Subcutaneous abdominal adipose tissue (tissue), 5 donors: ENCODE data around the gene SBNO2.

ENCODE experiments used
- H3K27ac ChIP-seq: one replicate; pipeline ENCODE4 v1.7.0; 2013; ENCODE audit warnings: low read depth, mild to moderate bottlenecking, inconsistent platforms, low read length, moderate library complexity
- H3K27me3 ChIP-seq, 5 donors: one replicate each; pipeline ENCODE4 v1.7.0; 2013; ENCODE audit warnings: low read length in 5 of 5, inconsistent platforms in 1 of 5; ENCODE audit not compliant: control insufficient read depth in 5 of 5, insufficient read depth in 4 of 5
- H3K36me3 ChIP-seq, 5 donors: one replicate each; pipeline ENCODE4 v1.7.0; 2013; ENCODE audit warnings: low read length in 5 of 5; ENCODE audit not compliant: control insufficient read depth in 5 of 5, insufficient read depth in 5 of 5
- H3K4me1 ChIP-seq, 5 donors: one replicate each; pipeline ENCODE4 v1.7.0; 2013; ENCODE audit warnings: low read length in 5 of 5, mild to moderate bottlenecking in 3 of 5, moderate library complexity in 1 of 5; ENCODE audit not compliant: control insufficient read depth in 5 of 5, insufficient read depth in 5 of 5
- H3K4me3 ChIP-seq, 5 donors: one replicate each; pipeline ENCODE4 v1.7.0; 2013; ENCODE audit warnings: low read length in 5 of 5, low read depth in 1 of 5
- H3K9ac ChIP-seq, 5 donors: one replicate each; pipeline ENCODE4 v1.7.0; 2013; ENCODE audit warnings: low read length in 5 of 5, mild to moderate bottlenecking in 4 of 5, moderate library complexity in 3 of 5
- H3K9me3 ChIP-seq, 5 donors: one replicate each; pipeline ENCODE4 v1.7.0; 2013; ENCODE audit warnings: low read length in 5 of 5; ENCODE audit not compliant: control insufficient read depth in 5 of 5
- donor health status: healthy.
- donor health status: healthy.
- donor health status: healthy.
- donor health status: healthy.
- donor health status: healthy.

The SBNO2 gene

DNA sequence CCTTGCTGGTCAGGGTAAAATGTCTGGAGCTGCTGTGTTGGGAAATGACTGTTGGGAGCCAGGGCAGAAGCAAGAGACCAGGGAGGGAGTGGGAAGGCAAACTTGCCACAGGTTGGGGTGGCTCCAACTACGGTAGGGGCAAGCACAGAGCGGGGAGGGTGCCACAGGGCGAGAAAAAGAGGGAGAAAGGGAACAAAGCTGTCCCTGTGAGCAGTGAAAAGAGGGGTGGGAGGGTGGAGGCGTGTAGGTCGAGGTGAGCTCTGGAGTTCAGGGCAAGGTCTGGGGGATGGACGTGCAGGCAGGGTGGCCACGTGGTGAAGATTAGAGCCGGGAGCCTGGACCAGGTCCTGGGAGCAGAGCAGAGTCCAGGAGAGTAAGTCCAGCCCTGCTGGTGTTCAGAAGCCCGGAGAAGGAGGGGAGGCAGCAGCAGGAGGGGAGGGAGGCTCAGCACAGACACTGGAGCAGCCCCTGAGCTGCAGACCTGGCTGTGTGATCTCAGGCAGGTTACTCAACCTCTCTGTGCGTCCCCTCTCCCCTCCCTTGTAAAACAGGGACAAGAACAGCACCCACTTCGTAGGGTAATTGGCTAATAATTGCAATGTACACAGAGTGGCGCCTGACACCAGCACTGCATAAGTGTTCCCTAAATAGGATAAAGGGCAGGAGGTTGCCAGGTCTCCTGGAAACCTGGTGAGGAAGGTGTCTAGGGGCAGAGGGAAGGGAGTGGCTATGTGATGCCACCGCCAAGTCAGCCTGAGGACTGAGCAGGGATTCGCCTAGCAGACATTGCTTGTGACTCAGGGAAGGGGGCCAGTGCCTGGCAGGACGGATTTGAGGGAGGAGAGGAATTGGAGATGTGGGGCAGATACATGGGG, 75.7 kb downstream of the SBNO2 start:
- Histone ChIP-seq H3K9ac (peak overlapping the region in 4 of 5 donors; percentile 21 to 56 (median 36)), H3K9me3 (peaks cover 0 to 5% (median 3%) of the 10 kb centered on the region in 5 donors), H3K4me3 (peak overlapping the region in 4 of 5 donors; percentile 18 to 39 (median 30)), H3K27ac (peak overlapping the region; percentile 99), H3K36me3 (peaks cover 0 to 5% (median 3%) of the 10 kb centered on the region in 5 donors), H3K4me1 (peaks cover 25 to 78% (median 65%) of the 10 kb centered on the region in 5 donors), H3K27me3 (peaks cover 0 to 4% (median 0%) of the 10 kb centered on the region in 5 donors)

DNA sequence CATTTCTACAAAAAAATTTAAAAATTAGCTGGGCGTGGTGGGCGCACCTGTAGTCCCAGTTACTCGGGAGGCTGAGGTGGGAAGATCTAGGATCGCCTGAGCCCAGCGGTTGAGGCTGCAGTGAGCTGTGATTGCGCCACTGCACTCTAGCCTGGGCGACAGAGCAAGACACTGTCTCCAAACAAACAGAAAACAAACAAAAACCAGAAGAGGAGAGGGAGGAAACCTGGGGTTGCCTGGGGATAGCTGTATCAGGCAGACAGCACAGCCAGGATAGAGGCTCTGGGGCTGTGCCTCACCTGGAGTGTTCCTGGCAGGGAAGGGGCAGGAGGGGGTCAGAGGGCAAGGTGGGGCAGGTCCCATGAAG, 76.3 kb downstream of the SBNO2 start:
- Histone ChIP-seq H3K9me3 (peaks cover 0 to 5% (median 3%) of the 10 kb centered on the region in 5 donors), H3K36me3 (peaks cover 0 to 11% (median 9%) of the 10 kb centered on the region in 5 donors), H3K9ac (peak overlapping the region in 4 of 5 donors; percentile 21 to 56 (median 34)), H3K4me3 (peak overlapping the region in 1 of 5 donors; percentile 39), H3K4me1 (peaks cover 23 to 76% (median 64%) of the 10 kb centered on the region in 5 donors), H3K27ac (peak overlapping the region; percentile 99), H3K27me3 (peaks cover 0 to 4% (median 0%) of the 10 kb centered on the region in 5 donors)

DNA sequence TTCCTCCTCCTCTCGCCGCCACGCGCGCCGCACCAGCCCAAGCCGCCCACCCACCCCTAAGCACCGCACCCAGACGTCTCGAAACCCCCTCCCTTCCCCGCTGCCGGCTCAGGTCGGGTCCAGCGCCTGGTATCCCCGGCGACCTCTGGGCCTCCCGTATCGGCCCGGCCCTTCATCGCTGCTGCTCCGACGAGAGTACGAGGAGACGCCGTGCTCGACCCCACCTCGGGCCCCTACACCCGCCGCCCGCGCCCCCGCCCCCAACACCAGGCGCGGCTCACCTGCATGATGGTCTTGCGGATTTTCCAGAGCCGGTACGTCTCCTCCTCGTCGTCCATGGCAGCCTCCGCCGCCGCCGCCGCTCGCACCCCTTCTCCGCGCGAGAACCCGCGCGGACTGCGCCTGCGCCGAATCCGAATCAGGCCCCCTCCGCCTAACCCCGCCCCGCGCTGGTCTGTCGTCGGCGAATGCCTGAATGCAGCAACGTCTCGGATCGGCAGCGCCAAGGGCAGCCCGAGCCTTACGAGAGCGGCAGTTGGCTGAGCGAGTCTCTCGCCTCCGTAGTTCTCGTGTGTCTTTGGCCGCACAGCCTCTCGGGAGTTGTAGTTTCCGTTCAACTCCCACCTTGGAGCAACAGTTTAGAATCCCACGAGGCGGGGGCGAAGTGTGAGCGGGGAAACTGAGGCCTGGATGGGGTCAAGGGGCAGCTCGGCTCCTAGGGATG, 78.9 kb downstream of the SBNO2 start, which contains the start of gene POLR2E:
Gene POLR2E, minus strand, starts transcription at position 398 of the 724 bp plus-strand sequence. Its CDS starts 60 bp downstream, at position 338.
- H3K27ac ChIP-seq = peak within 1 kb of the TSS; percentile 72
- no peaks in the 10 kb centered on the region for H3K27me3 ChIP-seq
- peaks cover 12 to 66% (median 49%) of the 10 kb centered on the region in 5 donors for H3K4me1 ChIP-seq
- H3K4me3 ChIP-seq = peak within 1 kb of the TSS; percentile 85 to 94 (median 86)
- peaks cover 0 to 5% (median 3%) of the 10 kb centered on the region in 5 donors for H3K9me3 ChIP-seq
- H3K36me3 ChIP-seq = peaks cover 0 to 29% (median 25%) of the 10 kb centered on the region in 5 donors
- peak within 1 kb of the TSS; percentile 73 to 97 (median 83) for H3K9ac ChIP-seq

DNA sequence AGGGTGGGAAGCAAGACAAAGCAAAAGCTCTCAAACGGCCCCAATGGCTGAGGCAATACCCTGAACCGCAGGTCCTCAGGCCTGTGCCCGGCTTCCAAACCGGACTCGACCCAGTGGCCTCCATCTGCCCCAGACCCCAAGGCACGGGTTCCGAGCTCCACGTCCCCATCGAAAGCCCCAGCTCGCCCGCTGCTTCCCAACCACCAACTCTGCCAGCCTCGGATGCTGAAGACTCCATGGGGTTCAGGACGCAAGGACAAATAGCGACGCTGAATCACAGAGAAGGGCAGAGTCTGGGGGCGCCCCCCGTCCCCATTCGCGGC, 79.5 kb downstream of the SBNO2 start:
- Histone ChIP-seq H3K9me3 (peaks cover 0 to under 1% (median 0%) of the 10 kb centered on the region in 5 donors), H3K27me3 (no peaks in the 10 kb centered on the region), H3K27ac (peak overlapping the region; percentile 72), H3K9ac (peak overlapping the region; percentile 73 to 97 (median 83)), H3K4me1 (peaks cover 12 to 63% (median 46%) of the 10 kb centered on the region in 5 donors), H3K36me3 (peaks cover 0 to 31% (median 26%) of the 10 kb centered on the region in 5 donors), H3K4me3 (peak overlapping the region; percentile 85 to 94 (median 86))

DNA sequence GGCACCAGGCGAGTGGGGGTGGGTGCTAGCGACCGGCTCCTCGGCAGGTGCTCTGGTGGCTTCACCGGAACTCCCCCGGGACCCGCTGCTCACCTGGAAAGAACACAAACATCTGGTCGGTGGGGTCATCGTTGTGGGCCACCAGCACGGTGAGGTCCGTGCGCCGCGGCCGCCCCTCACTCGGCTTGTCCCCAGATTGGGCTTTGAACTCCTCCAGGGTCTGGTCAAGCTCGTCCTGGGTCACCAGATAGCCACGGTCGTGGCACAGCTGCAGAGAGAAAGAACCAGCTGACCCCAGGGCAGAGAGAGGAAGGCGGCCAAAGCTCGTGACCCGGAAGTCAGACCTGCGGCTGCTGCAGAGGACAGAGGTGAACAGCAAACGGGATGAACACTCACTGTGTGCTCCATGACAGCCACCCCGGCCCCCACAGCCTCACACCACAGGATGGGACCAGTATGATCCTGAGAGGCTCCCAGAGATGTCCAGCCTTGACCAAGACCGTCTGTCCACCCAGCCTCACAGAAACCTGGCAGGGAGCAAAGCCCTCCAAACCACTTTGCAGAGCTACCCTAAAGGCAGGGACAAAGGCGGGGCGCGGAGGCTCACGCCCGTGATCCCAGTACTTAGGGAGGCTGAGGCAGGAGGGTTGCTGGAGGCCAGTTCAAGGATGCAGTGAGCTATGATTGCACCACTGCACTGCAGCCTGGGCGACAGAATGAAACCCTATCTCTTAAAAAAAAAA, 80.1 kb downstream of the SBNO2 start:
- Histone ChIP-seq H3K27ac (peak overlapping the region; percentile 72), H3K9ac (peak overlapping the region; percentile 73 to 97 (median 83)), H3K9me3 (no peaks in the 10 kb centered on the region), H3K27me3 (no peaks in the 10 kb centered on the region), H3K4me1 (peaks cover 12 to 63% (median 46%) of the 10 kb centered on the region in 5 donors), H3K4me3 (peak overlapping the region; percentile 85 to 94 (median 86)), H3K36me3 (peaks cover 0 to 37% (median 32%) of the 10 kb centered on the region in 5 donors)

DNA sequence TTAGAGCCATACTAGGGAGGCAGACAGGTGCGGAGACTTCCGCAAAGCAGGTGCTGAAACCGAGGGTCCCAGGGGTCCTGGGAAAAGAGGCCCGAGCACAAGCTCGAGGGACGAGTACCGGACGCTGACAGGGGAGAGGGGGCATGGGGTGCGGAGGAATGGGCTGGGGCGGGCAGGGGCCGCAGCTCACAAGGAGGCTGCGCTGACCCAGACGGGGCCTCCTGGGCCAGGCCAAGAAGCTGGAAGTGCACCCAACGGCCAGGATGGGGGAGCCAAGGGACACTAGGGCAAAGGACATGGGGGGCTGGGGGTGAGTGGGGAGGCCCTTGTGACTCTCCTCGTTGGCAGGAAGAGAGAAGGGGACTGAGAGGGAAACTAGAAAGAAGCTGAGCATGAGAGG, 80.7 kb downstream of the SBNO2 start:
- peak overlapping the region in 3 of 5 donors; percentile 85 to 94 (median 85) for H3K4me3 ChIP-seq
- peaks cover 0 to 44% (median 39%) of the 10 kb centered on the region in 5 donors for H3K36me3 ChIP-seq

DNA sequence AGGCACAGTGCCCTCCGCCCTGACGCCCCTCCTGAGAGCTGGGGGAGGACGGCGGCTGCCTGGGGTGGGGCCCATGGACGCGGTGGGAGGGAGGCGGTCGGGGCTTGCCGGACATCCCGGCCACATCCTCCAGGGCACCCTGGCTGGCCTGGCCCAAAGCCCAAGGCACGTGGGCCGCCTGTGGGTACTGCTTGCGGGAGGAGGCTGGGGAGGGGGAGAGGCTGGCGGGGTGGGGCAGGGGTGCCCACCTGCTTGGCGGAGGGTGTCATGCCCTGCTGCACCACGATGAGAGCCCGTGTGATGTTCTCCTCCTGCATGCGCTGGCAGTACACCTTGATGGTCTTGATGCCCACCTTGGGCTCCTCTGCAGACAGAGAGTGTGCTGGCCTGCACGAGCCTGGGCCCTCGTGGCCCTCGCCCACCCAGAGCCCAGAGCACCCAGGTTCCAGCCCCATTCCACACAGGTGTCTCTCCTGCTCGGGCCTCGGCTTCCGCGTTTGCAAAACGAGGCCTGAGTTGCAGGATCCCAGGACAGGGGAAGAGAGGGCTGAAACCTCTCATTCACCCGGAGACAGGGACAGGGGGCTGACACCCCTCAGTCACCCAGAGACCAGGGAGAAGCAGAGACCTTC, 82.4 kb downstream of the SBNO2 start:
- H3K27ac ChIP-seq = no peak overlapping the region
- H3K9ac ChIP-seq = no peak overlapping the region
- H3K36me3 ChIP-seq = peaks cover 0 to 56% (median 50%) of the 10 kb centered on the region in 5 donors
- H3K4me1 ChIP-seq = peaks cover 9 to 62% (median 51%) of the 10 kb centered on the region in 5 donors
- H3K4me3 ChIP-seq = no peak overlapping the region
- no peaks in the 10 kb centered on the region for H3K27me3 ChIP-seq
- no peaks in the 10 kb centered on the region for H3K9me3 ChIP-seq

More for the DNA sequence above, 80.7 kb downstream of the SBNO2 start:
- H3K9ac ChIP-seq = peak overlapping the region in 1 of 5 donors; percentile 95
- peaks cover 6 to 63% (median 46%) of the 10 kb centered on the region in 5 donors for H3K4me1 ChIP-seq
- H3K27me3 ChIP-seq = no peaks in the 10 kb centered on the region
- H3K9me3 ChIP-seq = no peaks in the 10 kb centered on the region
- peak overlapping the region; percentile 72 for H3K27ac ChIP-seq

DNA sequence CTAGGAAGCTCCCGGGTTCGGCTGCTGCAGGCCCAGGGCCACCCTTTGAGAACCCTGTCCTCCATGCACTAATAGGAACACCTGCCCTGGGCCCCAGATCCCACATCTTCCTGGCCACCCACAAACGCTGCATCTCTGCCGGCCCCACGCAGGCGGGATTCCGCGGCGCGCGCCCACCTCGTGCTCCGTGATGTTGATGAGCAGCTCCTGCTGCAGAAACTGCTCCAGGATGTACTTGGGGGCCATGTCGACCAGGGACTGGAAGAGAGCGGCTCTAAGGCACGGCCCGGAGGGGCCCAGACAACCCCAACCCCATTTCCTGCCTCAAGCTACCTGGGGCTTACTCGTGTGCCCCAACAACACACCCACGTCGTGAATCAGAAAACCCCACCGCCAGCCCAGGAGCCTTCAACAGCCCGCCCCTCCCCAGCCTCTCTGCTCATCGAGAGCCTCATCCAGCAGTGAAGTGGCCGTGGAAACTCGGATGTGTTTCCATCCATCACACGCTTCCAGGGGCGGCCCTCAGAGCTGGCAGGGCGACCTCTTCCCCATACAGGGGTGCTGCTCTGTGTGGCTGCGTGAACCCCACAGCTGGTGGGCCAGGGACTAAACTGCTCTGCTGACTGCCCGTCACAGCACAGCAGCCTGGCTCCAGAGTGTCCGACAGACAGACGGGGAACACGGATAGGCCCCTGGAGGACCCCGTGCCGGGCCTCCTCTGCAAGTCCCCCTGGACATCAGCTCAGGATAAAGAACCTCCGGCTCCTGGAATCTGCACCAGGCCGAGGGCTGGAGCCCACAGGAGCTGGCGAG, 83.1 kb downstream of the SBNO2 start:
- Histone ChIP-seq H3K4me1 (peaks cover 9 to 67% (median 55%) of the 10 kb centered on the region in 5 donors), H3K27me3 (no peaks in the 10 kb centered on the region), H3K27ac (no peak overlapping the region), H3K36me3 (peaks cover 0 to 63% (median 56%) of the 10 kb centered on the region in 5 donors), H3K9ac (no peak overlapping the region), H3K9me3 (no peaks in the 10 kb centered on the region), H3K4me3 (no peak overlapping the region)
